Measurements from ENCODE around the gene AKAP17A.
"Not testable (repeated sequence)": the region's sequence is repeated elsewhere in the genome, so short reads cannot be mapped to it uniquely, and the experiment has no call there.

Gene AKAP17A

DNA sequence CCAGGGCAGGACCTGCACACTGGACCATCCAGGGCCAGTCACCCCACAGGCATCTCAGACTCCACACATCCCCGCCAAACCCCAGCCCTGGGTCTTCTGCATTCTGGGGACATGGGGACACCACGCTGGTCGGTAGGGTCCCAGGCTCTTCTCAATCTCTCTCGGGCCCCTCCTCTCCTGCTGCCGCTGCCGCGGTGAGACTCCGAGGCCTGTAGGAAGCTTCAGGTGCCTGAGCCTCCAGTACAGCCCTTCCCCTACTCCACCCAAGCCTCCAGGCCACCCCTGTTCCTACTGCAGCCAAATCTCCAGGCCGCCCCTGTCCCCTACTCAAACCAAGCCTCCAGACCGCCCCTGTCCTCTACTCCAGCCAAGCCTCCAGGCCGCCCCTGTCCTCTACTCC, 17.9 kb downstream of the AKAP17A start:
- no peak for DNase-seq

DNA sequence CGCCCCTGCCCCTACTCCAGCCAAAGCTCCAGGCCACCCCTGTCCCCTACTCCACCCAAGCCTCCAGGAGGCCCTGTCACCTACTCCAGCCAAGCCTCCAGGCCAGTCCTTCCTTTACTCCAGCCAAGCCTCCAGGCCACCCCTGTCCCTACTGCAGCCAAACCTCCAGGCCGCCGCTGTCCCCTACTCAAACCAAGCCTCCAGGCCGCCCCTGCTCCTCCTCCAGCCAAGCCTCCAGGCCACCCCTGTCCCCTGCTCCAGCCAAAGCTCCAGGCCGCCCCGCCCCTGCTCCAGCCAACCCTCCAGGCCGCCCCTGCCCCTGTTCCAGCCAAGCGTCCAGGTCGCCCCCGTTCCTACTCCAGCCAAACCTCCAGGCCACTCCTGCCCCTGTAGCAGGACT, 18.4 kb downstream of the AKAP17A start:
- no peak for DNase-seq

DNA sequence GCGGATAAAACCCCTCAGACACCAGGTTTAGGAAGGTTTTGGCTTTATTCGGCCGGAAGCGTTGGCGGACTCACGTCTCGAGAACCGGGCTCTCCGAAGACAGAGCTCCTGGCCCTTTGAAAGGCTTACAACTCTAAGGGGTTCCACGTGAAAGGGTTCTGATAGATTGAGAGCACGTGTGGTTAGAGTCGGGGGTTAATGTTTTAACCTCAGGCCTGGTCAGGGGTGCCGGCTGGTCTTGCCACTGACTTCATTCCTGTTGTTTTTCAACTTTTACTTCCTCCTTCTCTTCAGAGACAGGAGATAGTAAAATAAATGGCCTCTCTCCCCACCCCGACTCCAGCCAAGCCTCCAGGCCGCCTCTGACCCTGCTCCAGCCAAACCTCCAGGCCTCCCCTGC, 18.8 kb downstream of the AKAP17A start:
- DNase-seq = peak; percentile 33

DNA sequence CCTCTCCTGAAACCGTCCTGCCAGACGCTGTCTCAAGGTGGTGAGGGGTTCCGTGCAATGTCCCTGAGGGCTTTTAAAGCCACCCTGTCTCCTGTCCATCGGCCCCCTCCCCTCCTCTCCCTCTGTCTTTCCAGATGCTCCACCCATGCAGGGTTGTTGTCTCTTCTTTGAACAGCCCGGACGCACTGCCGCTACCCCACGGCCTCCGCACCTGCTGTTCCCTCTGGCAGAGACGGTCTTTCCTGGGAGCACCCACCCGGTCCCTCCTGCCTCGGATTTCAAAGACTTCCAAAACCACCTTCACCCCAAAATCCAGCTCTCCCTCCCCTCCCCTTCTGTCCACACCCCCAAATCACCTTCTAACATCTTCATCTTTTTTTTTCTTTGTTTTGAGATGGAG, 19.3 kb downstream of the AKAP17A start:
- DNase-seq = no peak

DNA sequence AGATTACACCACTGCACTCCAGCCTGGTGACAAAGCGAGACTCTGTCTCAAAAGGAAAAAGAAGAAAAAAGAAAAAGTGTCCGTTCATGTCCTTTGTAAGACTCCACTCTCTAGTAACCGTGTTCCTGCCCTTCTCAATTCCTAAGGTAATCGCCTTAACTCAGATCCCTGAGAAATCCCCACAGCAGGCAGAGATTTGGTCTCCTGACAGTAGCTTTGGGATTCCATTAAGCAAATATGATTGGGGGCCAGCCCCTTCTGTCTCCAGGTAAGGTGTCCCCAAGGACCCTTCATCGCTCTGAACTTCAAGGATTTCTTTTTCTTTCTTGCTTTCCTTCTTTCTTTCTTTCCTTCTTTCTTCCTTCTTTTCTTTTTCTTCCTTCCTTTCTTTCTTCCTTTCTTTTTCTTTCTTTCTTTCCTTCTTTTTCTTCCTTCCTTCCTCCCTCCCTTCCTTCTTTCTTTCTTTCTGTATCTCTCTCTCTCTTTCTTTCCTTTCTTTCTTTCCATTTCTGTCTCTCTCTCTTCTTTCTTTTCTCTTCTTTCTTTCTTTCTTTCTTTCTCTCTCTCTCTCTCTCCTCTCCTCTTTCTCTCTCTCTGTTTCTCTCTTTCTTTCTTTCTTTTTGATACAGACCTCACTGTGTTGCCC, 21.4 kb downstream of the AKAP17A start:
- no peak for DNase-seq

DNA sequence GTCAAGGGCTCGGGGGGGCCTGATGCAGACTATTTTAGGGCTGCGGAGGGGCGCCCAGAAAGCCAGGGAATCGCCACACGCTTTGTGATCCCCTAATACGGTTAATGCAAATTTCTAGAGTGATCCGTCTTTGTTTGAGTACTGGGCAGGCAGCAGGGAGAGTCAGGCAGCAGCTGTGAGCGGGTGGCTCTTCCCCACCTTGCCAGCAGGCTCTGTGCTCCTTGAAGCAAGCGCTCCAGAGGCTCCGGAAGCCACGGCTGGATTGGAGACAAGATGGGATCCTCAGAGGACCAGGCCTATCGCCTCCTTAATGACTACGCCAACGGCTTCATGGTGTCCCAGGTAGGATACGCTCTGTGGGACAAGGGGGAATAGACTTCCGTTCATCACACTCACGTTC, 23.5 kb downstream of the AKAP17A start, which contains the start of gene ASMT:
Gene ASMT (plus strand): TSS at position 133 of the 400 bp plus-strand sequence. CDS start 141 bp downstream, at position 274.
- DNase-seq = no peak

DNA sequence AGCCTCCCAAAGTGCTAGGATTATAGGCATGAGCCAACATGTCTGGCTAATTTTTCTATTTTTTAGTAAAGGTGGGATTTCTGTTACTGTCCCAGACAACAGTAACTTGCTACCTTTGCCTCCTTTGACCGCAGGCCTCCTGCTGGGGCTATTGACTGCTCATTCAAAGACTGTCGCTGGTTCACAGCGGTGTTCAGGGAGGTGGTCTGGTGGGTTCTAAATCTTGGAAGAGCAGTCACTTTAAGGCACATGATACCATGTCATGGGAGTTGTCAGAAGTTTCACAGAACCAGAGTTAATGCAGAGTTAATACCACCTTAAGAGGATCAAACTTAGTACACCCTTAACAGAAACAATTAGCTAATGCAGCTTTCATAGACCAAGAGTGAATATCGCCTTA, 27.3 kb downstream of the AKAP17A start:
- peak; percentile 21 for DNase-seq

DNA sequence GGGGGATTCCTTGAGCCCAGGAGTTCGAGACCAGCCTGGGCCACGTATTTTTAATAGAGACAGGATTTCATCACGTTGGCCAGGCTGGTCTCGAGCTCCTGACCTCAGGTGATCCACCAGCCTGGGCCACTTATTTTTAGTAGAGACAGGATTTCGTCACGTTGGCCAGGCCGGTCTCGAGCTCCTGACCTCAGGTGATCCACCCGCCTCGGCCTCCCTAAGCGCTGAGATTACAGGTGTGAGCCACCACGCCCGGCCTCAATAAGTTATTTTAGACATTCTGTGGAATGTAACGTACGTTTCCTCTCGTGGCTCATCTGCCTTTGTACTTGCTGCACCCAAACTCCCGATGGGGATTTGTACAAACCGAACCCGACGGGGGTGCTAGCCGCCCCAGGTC, 32.3 kb downstream of the AKAP17A start:
- DNase-seq = no peak

DNA sequence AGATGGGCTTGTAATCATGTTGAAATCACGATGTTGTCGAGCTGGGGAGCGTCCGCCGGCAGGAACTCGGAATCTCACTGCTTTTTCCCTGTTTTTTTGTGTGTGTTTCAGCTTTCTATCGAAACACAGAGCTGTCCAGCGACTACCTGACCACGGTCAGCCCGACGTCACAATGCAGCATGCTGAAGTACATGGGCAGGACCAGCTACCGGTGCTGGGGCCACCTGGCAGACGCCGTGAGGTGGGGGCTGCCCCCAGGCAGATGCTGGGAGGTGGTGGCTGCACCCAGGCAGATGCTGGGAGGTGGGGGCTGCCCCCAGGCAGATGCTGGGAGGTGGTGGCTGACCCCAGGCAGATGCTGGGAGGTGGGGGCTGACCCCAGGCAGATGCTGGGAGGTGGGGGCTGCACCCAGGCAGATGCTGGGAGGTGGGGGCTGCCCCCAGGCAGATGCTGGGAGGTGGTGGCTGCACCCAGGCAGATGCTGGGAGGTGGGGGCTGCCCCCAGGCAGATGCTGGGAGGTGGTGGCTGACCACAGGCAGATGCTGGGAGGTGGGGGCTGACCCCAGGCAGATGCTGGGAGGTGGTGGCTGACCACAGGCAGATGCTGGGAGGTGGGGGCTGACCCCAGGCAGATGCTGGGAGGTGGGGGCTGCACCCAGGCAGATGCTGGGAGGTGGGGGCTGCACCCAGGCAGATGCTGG, 32.9 kb downstream of the AKAP17A start:
- not testable (repeated sequence) for DNase-seq

DNA sequence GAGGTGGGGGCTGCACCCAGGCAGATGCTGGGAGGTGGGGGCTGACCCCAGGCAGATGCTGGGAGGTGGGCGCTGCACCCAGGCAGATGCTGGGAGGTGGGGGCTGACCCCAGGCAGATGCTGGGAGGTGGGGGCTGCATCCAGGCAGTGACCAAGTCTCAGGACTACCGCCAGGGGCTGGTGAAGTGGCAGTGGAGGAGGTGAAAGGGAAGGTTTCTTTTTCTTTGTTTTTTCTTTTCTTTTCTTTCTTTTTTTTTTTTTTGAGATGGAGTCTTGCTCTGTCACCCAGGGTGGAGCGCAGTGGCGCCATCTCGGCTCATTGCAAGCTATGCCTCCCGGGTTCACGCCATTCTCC, 33.4 kb downstream of the AKAP17A start:
- DNase-seq = not testable (repeated sequence)

DNA sequence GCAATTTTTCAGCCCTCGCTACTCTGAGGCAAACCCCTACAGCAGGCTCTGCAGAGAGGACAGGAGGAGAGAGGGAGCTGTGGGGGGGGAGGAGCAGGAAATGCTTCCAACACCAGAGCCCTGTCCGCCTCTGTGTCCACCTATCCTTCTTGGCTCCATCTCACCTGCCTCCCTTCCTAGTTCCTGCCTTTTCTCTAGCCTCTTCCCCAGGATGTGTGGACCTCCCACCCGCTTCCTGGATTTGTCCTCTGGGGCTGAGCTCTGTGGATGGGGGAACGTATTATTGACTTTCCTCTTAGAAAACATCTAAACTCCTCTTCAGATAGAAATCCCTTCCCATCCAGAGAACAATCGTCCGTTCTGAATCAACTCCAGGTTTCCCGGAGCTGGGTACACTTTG, 37.8 kb downstream of the AKAP17A start:
- no peak for DNase-seq

DNA sequence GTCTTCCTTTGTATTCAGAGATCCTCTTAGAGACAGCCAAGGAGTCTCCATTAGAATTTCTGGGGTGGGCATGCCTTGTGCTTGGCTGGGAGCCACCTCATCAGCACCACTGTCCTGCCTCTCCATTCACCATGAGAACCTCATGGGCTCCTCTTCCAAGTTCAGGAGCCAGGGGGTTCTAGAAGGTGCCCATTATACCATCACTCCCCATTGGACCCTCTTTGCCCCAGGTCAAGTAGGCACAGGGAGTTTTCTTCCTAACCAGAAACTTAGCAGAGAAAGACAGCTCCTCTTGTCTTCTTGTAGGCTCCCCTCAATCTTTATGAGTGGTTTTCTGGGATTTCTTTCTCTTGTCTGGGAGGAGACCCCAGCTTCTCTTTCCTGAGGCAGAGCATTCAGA, 54.6 kb downstream of the AKAP17A start:
- DNase-seq = no peak

DNA sequence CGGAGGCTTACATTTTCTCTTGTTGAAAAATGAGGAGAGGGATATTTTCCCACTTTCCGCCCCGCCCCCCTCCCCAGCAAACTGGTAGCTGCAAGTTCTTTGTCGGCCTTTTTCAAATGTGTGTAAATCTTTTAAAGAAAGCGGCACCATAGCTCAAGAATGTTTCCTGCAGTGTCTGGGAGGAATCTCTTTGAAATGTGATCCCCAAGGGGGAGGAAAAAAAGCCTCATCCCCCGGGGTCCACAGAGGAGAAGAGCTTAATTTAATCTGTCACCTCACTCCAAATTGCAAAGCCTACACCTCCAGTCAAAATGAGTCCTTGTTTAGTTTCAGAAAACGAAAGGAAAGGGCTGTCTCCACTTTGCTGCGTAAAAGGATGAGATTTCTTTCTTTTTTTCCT, 58.2 kb downstream of the AKAP17A start:
- DNase-seq = no peak

Measured in hematopoietic multipotent progenitor cell treated with erythropoietin and hydrocortisone succinate and interleukin-3 and kit ligand, for 4 days (in vitro differentiated cells).